NCI-H510A treated with DMSO at 0.1 percent for 48 hours (cell line): Measurements from ENCODE around the gene MARVELD1.
A peak's percentile ranks its signal among the peaks of the same experiment; 100 is the strongest.
"Not testable (repeated sequence)": the region's sequence is repeated elsewhere in the genome, so short reads cannot be mapped to it uniquely, and the experiment has no call there.

Source experiments
- DNase-seq: peaks from one replicate; lab custom pipeline; 2025; lab: John Stamatoyannopoulos, UW

Gene MARVELD1

DNA sequence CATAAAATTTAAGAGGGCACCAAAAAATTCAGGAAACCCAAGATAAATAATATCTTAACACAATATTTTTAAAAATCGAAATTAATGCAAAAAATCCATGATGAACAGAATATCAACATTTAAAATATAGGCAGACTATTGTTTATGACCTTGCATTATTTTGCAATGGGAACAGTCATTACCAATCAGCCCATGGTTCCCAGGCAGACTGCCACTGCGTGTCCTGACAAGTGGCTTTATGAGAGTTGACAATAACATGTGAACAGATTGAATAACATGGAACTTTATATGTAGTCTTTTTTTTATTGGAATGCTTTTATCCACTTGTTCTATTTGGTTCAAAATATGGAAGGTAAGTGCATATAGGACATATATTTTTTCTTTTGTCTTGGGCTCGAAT is 23.4 kb upstream of the MARVELD1 start:
- DNase-seq, result no peak

DNA sequence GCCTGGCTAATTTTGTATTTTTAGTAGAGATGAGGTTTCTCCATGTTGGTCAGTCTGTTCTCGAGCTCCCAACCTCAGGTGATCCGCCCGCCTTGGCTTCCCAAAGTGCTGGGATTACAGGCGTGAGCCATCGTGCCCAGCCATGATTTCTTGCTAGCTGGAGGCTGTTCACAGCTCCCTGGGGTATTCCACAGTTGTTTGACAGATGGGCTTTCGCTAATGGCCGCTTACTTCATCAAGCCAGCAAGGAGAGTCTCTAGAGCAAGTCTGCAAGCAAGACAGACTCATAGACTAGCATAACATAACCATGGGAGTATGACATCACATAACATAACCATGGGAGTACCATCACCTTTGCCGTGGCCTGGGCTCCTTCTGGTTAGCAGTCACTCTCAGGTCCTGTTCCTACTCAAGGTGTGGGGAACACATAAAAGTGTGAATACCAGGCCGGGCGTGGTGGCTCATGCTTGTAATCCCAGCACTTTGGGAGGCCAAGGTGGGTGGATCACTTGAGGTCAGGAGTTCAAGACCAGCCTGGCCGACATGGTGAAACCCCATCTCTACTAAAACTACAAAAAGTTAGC is 15.4 kb upstream of the MARVELD1 start:
- DNase-seq, result not testable (repeated sequence)

DNA sequence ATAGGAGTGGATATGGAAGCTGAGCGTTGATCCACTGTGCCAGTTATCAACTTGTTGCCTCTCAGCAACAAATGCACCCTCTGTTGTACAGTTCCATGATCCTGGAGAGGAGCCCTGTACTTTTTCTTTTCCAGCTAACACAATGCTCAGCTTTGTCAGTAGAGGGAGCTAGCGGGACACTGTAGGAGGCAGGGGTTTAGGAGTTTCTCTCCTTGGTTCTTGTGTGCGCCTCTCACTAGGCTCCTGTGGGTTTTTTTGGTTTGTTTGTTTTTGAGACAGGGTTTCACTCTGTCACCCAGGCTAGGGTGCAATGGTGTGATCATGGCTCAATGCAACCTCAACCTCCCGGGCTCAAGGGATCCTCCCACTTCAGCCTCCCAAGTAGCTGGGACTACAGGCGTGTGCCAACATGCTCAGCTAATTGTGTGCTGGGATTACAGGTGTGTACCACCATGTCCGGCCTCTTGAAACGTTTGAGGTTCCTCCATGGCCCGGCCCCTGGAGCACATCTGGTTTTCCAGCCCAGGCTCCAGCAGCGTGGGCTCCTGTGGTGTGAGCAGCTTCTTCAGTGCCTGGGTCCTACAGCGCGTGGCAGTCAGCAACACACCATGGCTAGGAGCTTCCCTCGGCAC is 12.0 kb upstream of the MARVELD1 start:
- DNase-seq, result peak; percentile 91

DNA sequence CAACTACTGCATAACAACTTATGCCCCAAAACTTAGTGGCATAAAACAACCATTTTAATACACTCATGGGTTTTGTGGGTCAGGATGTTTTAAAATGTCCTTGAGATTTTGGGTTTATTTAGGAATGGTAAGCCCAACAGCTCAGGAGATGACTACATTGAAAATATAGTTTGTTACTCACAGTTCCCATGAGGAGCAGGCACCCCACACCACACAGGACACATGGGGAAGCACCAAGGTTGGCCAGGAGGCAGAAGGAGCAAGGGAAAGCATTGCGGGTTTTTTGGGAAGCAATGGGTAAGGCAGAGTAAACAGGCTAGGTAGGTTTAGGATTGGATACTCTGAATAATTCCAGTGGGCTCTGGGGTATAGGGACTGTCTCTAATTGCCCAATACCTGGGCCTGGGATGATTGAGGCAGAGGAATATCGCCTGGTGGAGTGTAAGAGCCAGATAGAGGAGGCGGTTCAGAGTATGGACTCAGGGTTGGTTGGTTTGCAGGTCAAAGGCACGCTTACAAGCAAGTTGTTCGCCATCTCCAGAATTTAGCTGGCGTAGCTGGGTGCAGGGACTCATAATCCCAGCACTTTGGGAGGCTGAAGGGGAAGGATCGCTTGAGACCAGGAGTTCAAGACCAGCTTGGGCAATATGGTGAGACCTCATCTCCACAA is 10.0 kb upstream of the MARVELD1 start:
- no peak for DNase-seq

DNA sequence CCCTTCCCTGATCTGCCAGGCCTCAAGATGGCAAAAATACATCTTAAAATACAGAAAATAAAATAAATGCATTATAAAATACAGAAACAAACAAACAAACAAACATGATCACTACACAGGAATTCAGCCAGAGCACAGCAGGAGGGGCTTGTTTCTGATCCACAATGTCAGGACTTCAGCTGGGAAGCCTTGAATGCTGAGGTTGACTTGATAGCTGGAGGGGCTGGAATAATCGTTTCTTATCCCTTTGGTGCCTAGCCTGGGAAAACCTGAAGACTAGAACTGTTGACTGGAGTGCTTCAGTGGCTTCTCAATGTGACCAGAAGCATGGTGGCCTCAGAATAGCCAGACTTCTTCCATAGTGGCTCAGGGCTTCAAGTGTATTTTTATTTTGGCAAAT is 9.2 kb upstream of the MARVELD1 start:
- no peak for DNase-seq

DNA sequence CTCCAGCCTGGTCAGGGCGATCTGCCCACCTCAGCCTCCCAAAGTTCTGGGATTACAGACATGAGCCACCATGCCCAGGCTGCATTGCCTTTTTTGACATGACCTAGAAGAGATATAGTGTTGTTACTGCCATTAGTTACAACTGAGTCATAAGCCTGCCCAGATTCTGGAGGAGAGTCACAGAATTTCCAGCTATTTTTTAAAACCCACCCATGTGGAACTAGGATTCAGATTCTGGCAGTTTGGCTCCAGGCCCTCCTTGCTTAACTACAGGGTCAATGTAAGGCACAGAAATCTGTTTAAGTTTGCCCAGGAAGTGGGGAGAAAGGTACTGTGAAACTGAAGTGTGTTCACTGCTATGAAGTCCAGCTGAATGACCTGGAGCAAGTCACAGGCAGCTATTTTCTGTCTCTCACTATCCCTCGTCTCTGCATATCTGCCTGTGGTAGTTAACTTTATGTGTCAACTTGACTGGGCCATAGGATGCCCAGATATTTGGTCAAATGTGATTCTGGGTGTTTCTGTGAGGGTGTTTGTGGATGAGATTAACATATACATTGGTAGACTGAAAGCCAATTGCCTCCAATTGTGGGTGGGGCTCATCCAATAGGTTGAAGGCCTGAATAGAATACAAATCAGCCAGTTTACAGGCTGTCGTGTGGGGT is 8.4 kb upstream of the MARVELD1 start:
- no peak for DNase-seq

DNA sequence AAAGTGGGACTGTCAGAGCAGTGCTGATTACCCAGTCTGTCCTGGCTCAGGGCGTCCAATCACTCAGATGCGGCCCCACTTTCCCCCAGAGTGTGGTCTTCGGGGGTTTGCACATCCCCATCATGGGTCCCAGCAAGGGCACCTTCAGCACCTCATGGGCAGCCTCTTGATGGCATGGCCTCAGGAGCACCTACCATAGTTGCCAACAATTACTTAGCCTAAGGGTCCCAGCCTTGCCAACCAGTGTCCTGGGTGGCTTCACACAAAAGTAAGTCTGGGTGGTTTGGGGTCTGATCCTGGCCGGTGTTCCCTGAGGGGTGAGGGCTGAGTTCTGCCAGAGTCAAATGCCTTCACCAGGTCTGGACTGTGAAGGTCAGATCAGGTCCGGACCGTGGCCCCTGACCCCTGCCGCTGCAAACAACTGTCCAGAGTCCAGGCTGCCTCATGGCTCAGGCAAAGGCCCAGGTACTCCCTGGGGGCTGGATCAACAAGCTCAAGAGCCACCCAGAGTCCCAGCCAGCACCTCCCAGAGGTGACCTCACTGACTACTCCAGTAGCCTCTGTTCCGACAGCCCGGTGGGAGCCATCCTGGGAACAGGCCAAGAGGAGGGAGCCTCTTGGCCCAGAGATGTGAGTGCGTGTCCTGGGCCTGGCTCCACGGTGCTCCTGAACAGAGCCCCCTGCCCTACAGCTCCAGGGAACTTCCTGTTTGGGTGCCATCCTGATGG is 6.2 kb upstream of the MARVELD1 start:
- DNase-seq, result no peak

DNA sequence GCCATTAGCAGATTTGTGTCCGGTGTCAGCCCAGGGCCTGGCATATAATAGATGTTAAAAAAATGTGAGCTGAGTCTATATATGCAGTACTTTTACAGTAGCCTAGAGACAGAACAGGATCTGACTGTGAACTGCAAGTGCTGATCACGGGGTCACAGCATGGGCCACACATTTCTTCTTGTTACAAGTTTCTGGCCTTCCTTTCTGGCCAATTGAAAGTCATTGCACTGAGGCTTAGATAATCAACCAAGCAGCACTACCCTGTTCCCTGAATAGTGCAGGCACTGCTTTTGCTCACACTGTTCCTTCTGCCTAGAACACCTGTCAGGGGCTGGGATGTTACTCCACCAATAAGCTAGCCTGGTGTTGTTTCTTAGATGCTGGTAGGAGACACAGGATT is 5.4 kb upstream of the MARVELD1 start:
- no peak for DNase-seq

DNA sequence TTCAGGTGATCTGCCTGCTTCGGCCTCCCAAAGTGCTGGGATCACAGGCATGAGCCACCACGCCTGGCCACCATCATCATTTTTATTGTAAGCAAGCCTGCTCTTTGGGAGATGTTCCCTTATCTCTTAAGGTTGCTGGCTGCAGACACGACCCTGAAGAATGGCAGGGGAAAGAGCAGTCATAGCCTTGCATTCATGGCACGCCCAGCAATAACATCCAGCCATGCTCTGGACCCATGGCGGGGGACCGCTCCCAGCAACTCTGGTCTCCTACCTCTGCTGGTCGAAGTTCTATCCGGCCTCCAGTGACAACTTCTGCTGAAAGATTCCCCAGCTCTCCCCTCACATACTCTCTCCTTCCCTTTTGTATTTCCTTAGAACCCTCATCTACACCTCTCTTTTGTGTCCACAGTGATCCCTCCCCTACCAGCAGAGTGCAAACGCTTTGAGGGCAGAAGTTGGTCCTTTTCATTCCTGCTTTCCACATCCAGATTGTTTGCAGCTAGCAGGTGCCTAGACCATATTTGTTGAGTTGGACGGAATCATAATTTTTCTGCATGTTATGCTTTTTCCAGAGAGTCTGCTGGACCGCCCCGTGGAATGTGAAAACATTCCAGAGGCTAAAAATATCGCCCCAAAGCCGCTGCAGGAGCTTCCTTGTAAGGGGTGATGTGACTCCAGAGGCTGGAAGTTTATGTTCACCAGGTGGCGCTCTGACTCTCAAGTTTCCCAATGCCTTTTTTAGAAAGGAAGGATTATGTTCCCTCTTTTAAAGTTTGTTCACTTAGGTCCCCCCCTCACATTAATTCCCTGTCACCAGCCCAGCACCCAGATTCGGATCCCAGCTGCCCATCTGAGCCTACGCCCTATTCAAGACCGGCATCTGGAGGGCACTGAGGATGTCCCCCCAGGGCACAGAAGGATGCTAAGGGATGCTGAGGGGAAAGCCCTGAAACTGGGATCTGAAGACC is 4.3 kb upstream of the MARVELD1 start:
- peak; percentile 64 for DNase-seq

DNA sequence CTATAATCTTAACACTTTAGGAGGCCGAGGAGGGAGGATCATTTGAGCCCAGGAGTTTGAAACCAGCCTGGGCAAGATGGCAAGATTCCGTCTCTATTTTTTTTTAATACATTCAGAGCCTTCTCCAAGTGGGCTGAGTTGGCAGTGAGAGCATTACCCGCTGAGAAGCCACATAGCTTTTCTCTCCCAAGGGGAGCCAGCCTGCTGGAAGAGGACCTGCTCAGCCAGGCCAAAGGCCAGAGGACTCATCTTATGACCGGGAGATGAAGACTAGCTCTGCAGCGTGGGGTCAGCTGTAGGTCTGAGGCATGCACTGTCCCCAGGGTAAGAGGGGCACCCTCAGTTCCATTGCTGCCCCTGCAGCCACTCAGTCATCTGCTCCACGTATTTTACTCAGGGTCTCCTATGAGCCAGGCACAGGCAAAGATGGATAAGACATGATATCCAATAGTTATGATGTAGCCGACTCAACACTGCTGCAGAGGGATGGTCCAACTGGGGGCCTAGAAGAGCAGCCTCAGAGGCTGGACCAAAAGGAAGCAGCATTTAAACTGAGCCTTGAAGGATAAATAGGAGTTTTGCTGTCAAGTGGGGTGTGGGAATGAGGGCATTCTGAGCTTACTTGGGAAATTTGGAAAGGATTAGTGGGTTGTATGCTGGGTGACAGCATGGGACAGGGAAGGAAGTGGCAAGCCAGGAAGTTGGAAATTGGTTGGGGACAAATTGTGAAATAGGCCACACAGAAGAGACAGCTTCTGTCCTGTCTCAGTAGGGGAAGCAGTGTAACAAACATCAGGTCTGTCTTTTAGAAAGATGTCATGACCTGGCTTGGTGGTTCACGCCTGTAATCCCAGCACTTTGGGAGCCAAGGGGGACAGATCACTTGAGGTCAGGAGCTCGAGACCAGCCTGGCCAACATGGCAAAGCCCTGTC is 1.6 kb upstream of the MARVELD1 start:
- no peak for DNase-seq

DNA sequence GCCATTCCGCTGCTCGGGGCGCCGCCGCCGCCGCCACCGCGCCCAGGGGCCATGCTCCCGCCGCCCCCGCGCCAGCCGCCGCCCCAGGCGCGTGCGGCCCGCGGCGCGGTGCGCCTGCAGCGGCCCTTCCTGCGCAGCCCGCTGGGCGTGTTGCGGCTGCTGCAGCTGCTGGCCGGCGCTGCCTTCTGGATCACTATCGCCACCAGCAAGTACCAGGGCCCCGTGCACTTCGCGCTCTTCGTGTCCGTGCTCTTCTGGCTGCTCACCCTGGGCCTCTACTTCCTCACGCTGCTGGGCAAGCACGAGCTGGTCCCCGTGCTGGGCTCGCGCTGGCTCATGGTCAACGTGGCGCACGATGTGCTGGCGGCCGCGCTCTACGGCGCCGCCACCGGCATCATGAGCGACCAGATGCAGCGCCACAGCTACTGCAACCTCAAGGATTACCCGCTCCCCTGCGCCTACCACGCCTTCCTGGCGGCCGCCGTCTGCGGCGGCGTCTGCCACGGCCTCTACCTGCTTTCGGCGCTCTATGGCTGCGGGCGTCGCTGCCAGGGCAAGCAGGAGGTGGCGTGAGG is 383 bp downstream of the MARVELD1 start:
- peak; percentile 35 for DNase-seq

DNA sequence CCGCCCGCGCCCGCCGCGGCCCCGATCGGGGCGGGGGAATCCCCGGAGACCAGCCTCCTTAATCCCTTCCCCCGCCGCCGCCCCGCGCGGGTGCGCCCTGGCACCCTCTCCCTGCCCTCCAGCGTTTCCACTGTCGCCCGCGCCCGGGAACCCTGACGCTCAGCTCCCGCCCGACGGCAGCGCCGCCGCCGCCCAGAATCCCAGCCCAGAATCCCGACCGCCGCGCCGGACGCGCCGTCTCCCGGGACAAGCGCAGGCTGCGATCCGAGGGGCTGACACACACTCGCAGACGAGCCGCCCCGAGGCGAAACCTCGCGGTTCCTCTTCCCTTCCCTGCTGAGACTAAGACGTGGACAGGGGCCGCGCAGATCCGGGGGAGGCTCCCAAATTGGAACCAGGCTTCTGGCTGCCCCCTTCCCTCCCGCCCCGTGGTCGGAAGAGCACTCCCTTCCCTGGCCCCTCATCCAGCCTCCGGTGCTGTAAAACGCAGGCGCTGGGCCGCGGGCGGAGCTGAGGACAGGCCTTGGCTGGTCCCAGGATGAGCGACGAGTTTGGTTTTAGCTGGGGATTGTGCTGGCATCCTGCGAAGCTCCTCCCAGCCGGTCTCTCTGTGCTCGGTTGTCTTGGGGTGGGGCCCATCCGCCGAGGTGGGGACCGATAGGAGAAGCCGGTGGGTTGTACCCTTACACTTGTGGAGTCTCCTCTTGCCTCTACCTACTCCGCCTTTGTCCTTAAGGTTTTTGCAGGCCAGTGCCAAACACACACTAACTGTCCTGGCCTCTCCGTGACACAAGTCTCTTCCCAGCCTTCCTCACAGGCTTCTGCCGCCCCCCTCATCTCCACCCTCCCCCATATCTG is 1.1 kb downstream of the MARVELD1 start:
- DNase-seq, result no peak

DNA sequence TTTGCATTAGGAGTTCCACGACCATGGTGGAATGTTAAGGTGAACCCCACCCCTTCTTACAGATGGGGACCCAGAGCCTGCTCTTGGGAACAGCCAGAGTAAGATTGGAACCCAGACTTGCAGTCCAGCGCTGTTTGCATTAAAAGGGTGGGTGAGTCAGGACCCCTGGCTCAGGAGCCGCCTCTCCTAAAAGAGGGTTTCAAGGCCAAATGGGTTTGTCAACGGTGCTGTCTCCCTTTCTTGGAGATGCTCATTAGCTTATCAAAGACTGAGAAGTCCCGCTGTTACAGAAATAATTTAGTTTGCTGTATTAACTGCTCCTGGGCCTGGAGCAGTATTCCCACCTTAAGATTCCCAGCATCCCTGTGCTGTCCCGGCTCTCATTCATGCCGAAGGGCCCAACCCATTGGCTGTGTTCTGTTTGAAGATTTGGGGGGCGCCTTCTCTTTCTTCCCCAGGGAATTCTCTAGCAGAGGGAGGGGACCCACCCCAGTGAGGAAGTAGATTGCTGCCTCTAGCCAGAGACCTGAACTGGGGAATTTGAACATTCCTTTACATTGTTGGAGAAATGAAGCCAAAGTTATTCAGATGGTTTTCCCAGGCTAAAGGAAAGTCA is 1.8 kb downstream of the MARVELD1 start:
- DNase-seq, result no peak

DNA sequence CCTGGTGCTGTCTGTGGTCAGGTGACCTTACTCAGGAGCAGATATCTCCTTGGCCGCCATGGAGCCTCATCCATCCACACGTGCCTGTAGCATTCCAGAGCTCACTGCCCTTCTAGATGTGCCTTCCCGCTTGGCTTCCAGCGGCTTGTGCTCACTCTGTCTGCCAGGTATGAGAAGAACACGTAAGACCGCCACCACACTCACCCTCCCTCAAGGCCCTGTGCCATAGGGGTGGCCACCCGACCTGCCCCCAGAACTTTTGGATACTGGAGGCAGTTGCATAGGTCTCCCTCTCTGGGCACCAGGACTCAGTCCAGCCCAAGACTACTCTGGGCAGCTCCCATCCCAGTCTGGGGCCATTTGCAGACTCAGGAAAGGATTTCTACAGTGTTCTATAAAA is 4.1 kb downstream of the MARVELD1 start:
- no peak for DNase-seq

DNA sequence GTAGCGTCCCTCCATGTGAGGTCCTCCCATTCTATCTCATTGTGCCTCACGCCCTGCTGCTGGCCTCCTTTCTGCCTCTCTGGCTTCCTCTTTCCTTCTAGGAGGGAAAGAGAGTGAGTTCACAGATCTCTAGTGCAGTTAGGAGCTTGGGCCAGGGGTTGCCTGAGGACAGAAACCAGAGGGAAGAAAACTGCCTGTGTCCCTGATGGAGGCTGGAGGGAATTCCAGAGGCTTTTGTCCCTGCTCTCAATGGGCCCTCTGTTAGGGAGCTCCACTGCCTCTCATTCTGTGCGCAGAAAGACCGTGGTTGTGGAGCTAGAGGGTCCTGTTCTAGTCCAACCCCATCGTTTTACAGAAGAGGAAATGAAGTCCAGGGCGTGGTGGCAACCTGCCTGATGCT is 4.6 kb downstream of the MARVELD1 start:
- DNase-seq, result no peak

DNA sequence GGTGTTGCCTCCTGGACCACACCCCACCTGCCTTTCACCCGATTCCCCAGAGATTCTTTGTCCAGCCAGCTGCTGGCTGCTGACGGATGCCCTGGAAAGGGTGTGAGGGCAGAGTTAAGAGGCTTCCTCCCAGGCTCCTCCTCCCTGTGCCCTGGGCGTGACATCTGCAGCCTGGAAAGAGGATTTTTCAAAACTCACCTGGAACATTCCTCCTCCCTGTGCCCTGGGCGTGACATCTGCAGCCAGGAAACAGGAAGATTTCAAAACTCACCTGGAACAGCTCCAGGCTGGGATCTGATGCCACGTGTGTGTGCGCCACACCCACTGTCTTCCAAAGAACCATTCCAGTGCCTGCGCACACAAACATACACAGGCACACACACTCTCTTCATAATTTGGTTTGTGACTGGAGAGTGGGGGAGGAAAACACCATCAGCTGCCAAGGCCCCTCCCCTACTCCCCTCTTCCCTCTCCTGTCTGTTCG is 5.2 kb downstream of the MARVELD1 start:
- DNase-seq, result peak; percentile 92

DNA sequence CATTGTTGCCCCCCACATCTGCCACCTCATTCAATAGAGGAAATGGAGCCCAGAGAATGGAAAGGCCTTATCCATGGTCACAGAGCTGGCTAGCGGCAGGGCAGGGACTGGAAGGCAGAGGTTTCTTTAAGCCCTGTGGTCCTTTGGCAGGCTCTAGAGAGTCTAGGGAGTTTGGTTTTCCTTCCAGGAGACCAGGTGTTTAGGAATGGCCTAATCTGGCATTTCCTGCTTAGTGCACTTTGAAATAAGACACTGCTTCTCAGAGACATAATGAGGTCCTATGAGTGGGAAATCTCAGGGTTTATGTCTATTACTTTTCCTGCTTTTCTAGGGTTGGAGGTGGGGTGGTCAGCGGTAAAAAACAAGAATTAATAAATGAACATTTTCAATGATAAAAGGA is 6.1 kb downstream of the MARVELD1 start:
- DNase-seq, result no peak
